Measurements from ENCODE around the gene MUSTN1. TPM values are rescaled to one million over a fixed set of nuclear protein-coding genes. Genes with fewer than 3 reads are reported as not detected.

MUSTN1 gene
- total RNA-seq, 2 donors from 2014 or later = 3.2 to 4.2 TPM

GRCh38 chr3:52830535-52831258 lies 4.1 kb downstream of the MUSTN1 start, which contains the start of gene ITIH4:
ITIH4 (minus strand) TSS chr3:52830672; CDS start chr3:52830642, 30 bp downstream.
- Histone ChIP-seq H3K36me3 (ENCODE audit: control insufficient read depth, insufficient read depth, low read length) (no peaks in the 10 kb centered on the region), H3K27me3 (ENCODE audit: control insufficient read depth, insufficient read depth, low read length, poor library complexity, severe bottlenecking) (no peaks in the 10 kb centered on the region), H3K4me1 (ENCODE audit: control insufficient read depth, insufficient read depth, low read length) (peaks cover 4% of the 10 kb centered on the region), H3K27ac (ENCODE audit: low read depth, low read length) (no peak within 1 kb of the TSS), H3K9me3 (ENCODE audit: control insufficient read depth, low read length) (no peaks in the 10 kb centered on the region), H3K4me3 (ENCODE audit: low read length) (no peak within 1 kb of the TSS), H3K9ac (ENCODE audit: extremely low read depth, low read length, poor library complexity, severe bottlenecking) (no peak within 1 kb of the TSS)
- Mint-ChIP-seq H3K9me3 (no peaks in the 10 kb centered on the region), H3K27ac (peak within 1 kb of the TSS; percentile 49), H3K36me3 (ENCODE audit: low read depth) (no peaks in the 10 kb centered on the region), H3K4me1 (peaks cover 24% of the 10 kb centered on the region), H3K27me3 (ENCODE audit: insufficient read depth) (no peaks in the 10 kb centered on the region), H3K4me3 (no peak within 1 kb of the TSS)
- WGBS, 2 experiments (ENCODE audit: insufficient coverage in 1 of 2, insufficient read length in 1 of 2) = 92 to 93% methylated on average over 10 to 16 of the region's 16 CpGs
- peak; percentile 64 for DNase-seq
- no peak for TF ChIP-seq CTCF (conservative IDR thresholded peaks at IDR 0.05)

- Histone ChIP-seq H3K4me1 (ENCODE audit: control insufficient read depth, insufficient read depth, low read length) (no peaks in the 10 kb centered on the region), H3K9me3 (ENCODE audit: control insufficient read depth, low read length) (no peaks in the 10 kb centered on the region), H3K4me3 (ENCODE audit: low read length) (no peak overlapping the region), H3K27ac (ENCODE audit: low read depth, low read length) (no peak overlapping the region), H3K9ac (ENCODE audit: extremely low read depth, low read length, poor library complexity, severe bottlenecking) (no peak overlapping the region), H3K27me3 (ENCODE audit: control insufficient read depth, insufficient read depth, low read length, poor library complexity, severe bottlenecking) (no peaks in the 10 kb centered on the region), H3K36me3 (ENCODE audit: control insufficient read depth, insufficient read depth, low read length) (no peaks in the 10 kb centered on the region)
- TF ChIP-seq CTCF (conservative IDR thresholded peaks at IDR 0.05) = no peak
- H3K4me1 Mint-ChIP-seq = peaks cover 17% of the 10 kb centered on the region
- no peaks in the 10 kb centered on the region for H3K27me3 Mint-ChIP-seq (ENCODE audit: insufficient read depth)
- no peak for DNase-seq
- no peaks in the 10 kb centered on the region for H3K9me3 Mint-ChIP-seq
- H3K4me3 Mint-ChIP-seq = no peak overlapping the region
- no peak overlapping the region for H3K27ac Mint-ChIP-seq
- 94 to 100% methylated on average over 5 to 10 of the region's 10 CpGs for WGBS, 2 experiments (ENCODE audit: insufficient coverage in 1 of 2, insufficient read length in 1 of 2)
- H3K36me3 Mint-ChIP-seq (ENCODE audit: low read depth) = no peaks in the 10 kb centered on the region
These were observed 4.8 kb downstream of the MUSTN1 start for GRCh38 chr3:52829906-52830463.

GRCh38 chr3:52829482-52829881 lies 5.3 kb downstream of the MUSTN1 start:
- Histone ChIP-seq H3K27me3 (ENCODE audit: control insufficient read depth, insufficient read depth, low read length, poor library complexity, severe bottlenecking) (no peaks in the 10 kb centered on the region), H3K4me1 (ENCODE audit: control insufficient read depth, insufficient read depth, low read length) (no peaks in the 10 kb centered on the region), H3K4me3 (ENCODE audit: low read length) (no peak overlapping the region), H3K36me3 (ENCODE audit: control insufficient read depth, insufficient read depth, low read length) (no peaks in the 10 kb centered on the region), H3K9ac (ENCODE audit: extremely low read depth, low read length, poor library complexity, severe bottlenecking) (no peak overlapping the region), H3K9me3 (ENCODE audit: control insufficient read depth, low read length) (no peaks in the 10 kb centered on the region), H3K27ac (ENCODE audit: low read depth, low read length) (no peak overlapping the region)
- Mint-ChIP-seq H3K27me3 (ENCODE audit: insufficient read depth) (no peaks in the 10 kb centered on the region), H3K9me3 (no peaks in the 10 kb centered on the region), H3K36me3 (ENCODE audit: low read depth) (no peaks in the 10 kb centered on the region), H3K4me3 (no peak overlapping the region), H3K4me1 (peaks cover 12% of the 10 kb centered on the region), H3K27ac (no peak overlapping the region)
- no peak for TF ChIP-seq CTCF (conservative IDR thresholded peaks at IDR 0.05)
- DNase-seq = no peak
- WGBS, 2 experiments (ENCODE audit: insufficient coverage in 1 of 2, insufficient read length in 1 of 2) = 88 to 100% methylated on average over 1 to 3 of the region's 3 CpGs
